Neuronal stem cell (in vitro differentiated cells): ENCODE data around the gene SCYGR4.
A peak's percentile ranks its signal among the peaks of the same experiment; 100 is the strongest.

Source experiments
- DNase-seq: peaks from one replicate; pipeline ENCODE4 v3.0.0-alpha.2; 2013; ENCODE audit warnings: low spot score
- H2AFZ ChIP-seq: one replicate; pipeline ENCODE4 v1.6.1; 2013; ENCODE audit warnings: mild to moderate bottlenecking, low read length, inconsistent platforms
- H2AK5ac ChIP-seq: 2 replicates; pipeline ENCODE4 v1.6.1; 2013; ENCODE audit warnings: low read depth, mild to moderate bottlenecking, inconsistent platforms, low read length, moderate library complexity, mixed read lengths
- H2BK120ac ChIP-seq: 2 replicates; pipeline ENCODE4 v1.6.1; 2013; ENCODE audit warnings: low read depth, mild to moderate bottlenecking, inconsistent platforms, low read length, moderate library complexity, mixed read lengths
- H2BK12ac ChIP-seq: one replicate; pipeline ENCODE4 v1.6.1; 2013; ENCODE audit warnings: low read length, inconsistent platforms
- H2BK15ac ChIP-seq: 2 replicates; pipeline ENCODE4 v1.6.1; 2013; ENCODE audit warnings: mild to moderate bottlenecking, low read length, inconsistent platforms, mixed read lengths
- H2BK5ac ChIP-seq: one replicate; pipeline ENCODE4 v1.6.1; 2013; ENCODE audit warnings: inconsistent platforms, mild to moderate bottlenecking, low read length, moderate library complexity
- H3K14ac ChIP-seq: one replicate; pipeline ENCODE4 v1.6.1; 2013; ENCODE audit warnings: low read length, inconsistent platforms
- H3K18ac ChIP-seq: 2 replicates; pipeline ENCODE4 v1.6.1; 2013; ENCODE audit warnings: low read length, inconsistent platforms
- H3K23ac ChIP-seq: 2 replicates; pipeline ENCODE4 v1.6.1; 2013; ENCODE audit warnings: low read depth, mild to moderate bottlenecking, mixed read lengths, low read length, inconsistent platforms; ENCODE audit not compliant: poor library complexity
- H3K27ac ChIP-seq: replicated peaks from 3 replicates; pipeline ENCODE4 v1.5.1; 2013; ENCODE audit warnings: low read length, inconsistent platforms
- H3K27me3 ChIP-seq, 3 experiments: 2 replicates each; pipeline ENCODE4 v1.6.1; 2013; ENCODE audit warnings: low read length in 3 of 3, mild to moderate bottlenecking in 2 of 3, inconsistent platforms in 1 of 3, low read depth in 1 of 3, mixed read lengths in 1 of 3, moderate library complexity in 1 of 3; ENCODE audit not compliant: control insufficient read depth in 3 of 3, insufficient read depth in 3 of 3
- H3K36me3 ChIP-seq, 2 donors: replicated peaks in 1 of 2; 2 replicates each; pipeline ENCODE4 v1.6.1; 2013; ENCODE audit warnings: low read length in 2 of 2; ENCODE audit not compliant: control insufficient read depth in 2 of 2, insufficient read depth in 2 of 2
- H3K4ac ChIP-seq: 2 replicates; pipeline ENCODE4 v1.6.1; 2013; ENCODE audit warnings: inconsistent platforms, mild to moderate bottlenecking, low read length, moderate library complexity
- H3K4me1 ChIP-seq, 2 donors: 1 replicate in 1 of 2; 2 replicates in 1 of 2; pipeline ENCODE4 v1.6.1; 2013; ENCODE audit warnings: low read length in 2 of 2, low read depth in 1 of 2; ENCODE audit not compliant: control insufficient read depth in 2 of 2, insufficient read depth in 1 of 2
- H3K4me2 ChIP-seq: one replicate; pipeline ENCODE4 v1.6.1; 2013; ENCODE audit warnings: mild to moderate bottlenecking, low read length, inconsistent platforms; ENCODE audit not compliant: insufficient read depth, poor library complexity, severe bottlenecking
- H3K4me3 ChIP-seq, 2 donors: 2 replicates each; pipeline ENCODE4 v1.5.1; 2013; ENCODE audit warnings: low read length in 2 of 2, mild to moderate bottlenecking in 2 of 2, inconsistent platforms in 1 of 2, moderate library complexity in 1 of 2
- H3K79me1 ChIP-seq: one replicate; pipeline ENCODE4 v1.6.1; 2013; ENCODE audit warnings: low read depth, mild to moderate bottlenecking, inconsistent platforms, low read length, moderate library complexity
- H3K9ac ChIP-seq: one replicate; pipeline ENCODE4 v1.6.1; 2013; ENCODE audit warnings: mild to moderate bottlenecking, low read depth, low read length, inconsistent platforms; ENCODE audit not compliant: poor library complexity
- H3K9me3 ChIP-seq, 2 donors: replicated peaks in 1 of 2; 2 replicates each; pipeline versions ENCODE3 to v1.6.1; 2013; ENCODE audit warnings: low read length in 2 of 2, mild to moderate bottlenecking in 2 of 2, inconsistent platforms in 1 of 2, low read depth in 1 of 2, mixed read lengths in 1 of 2, moderate library complexity in 1 of 2; ENCODE audit not compliant: control insufficient read depth in 2 of 2, insufficient read depth in 1 of 2
- H4K8ac ChIP-seq: one replicate; pipeline ENCODE4 v1.6.1; 2013; ENCODE audit warnings: low read depth, mild to moderate bottlenecking, inconsistent platforms, low read length, moderate library complexity
- H4K91ac ChIP-seq: one replicate; pipeline ENCODE4 v1.6.1; 2013; ENCODE audit warnings: low read length, low read depth, mild to moderate bottlenecking, inconsistent platforms; ENCODE audit not compliant: poor library complexity
- WGBS, 2 donors: extraction: QIAGEN DNeasy Blood & Tissue Kit; methylation state at CpG; one replicate each; pipeline ENCODE4 v1.1.7; 2013; ENCODE audit warnings: missing lambda C conversion rate in 2 of 2, mixed read lengths in 1 of 2; ENCODE audit not compliant: insufficient read length in 2 of 2, insufficient replicate concordance in 1 of 2; ENCODE audit errors: extremely low coverage in 2 of 2; 5-methylcytosine and 5-hydroxymethylcytosine counted together

SCYGR4 gene

GRCh38 chr2:227632827-227633226 is 15.5 kb downstream of the SCYGR4 start:
- Histone ChIP-seq H2AFZ (no peak overlapping the region), H3K9me3 (no peaks in the 10 kb centered on the region), H3K79me1 (no peaks in the 10 kb centered on the region), H3K9ac (no peak overlapping the region), H3K27ac (no peak overlapping the region), H2AK5ac (no peak overlapping the region), H3K18ac (no peak overlapping the region), H2BK15ac (no peak overlapping the region), H2BK120ac (no peak overlapping the region), H3K4me3 (no peak overlapping the region), H2BK12ac (no peak overlapping the region), H3K4me2 (no peak overlapping the region), H3K27me3 (no peaks in the 10 kb centered on the region), H4K8ac (no peak overlapping the region), H3K36me3 (no peaks in the 10 kb centered on the region), H4K91ac (no peak overlapping the region), H3K4ac (no peak overlapping the region), H2BK5ac (no peak overlapping the region), H3K4me1 (no peaks in the 10 kb centered on the region), H3K14ac (no peak overlapping the region), H3K23ac (no peak overlapping the region)
- DNase-seq, result no peak
- WGBS, 2 donors, result no CpG with 5 or more reads among the region's 6 CpGs

- no peak overlapping the region for H3K14ac ChIP-seq
- no peak overlapping the region for H3K4me2 ChIP-seq
- H4K91ac ChIP-seq, result no peak overlapping the region
- no peak overlapping the region for H3K9ac ChIP-seq
- no peak overlapping the region for H2BK15ac ChIP-seq
- no peak overlapping the region for H2AK5ac ChIP-seq
- DNase-seq, result no peak
- H3K79me1 ChIP-seq, result no peaks in the 10 kb centered on the region
- H3K27me3 ChIP-seq, result no peaks in the 10 kb centered on the region
- H2BK120ac ChIP-seq, result no peak overlapping the region
- H3K18ac ChIP-seq, result no peak overlapping the region
- H3K27ac ChIP-seq, result no peak overlapping the region
- WGBS, 2 donors, result no CpG with 5 or more reads among the region's 3 CpGs
- no peak overlapping the region for H4K8ac ChIP-seq
- no peak overlapping the region for H3K4me3 ChIP-seq
- H3K4ac ChIP-seq, result no peak overlapping the region
- H3K36me3 ChIP-seq, result no peaks in the 10 kb centered on the region
- H3K4me1 ChIP-seq, result no peaks in the 10 kb centered on the region
- H3K9me3 ChIP-seq, result no peaks in the 10 kb centered on the region
- no peak overlapping the region for H2BK5ac ChIP-seq
- H2AFZ ChIP-seq, result no peak overlapping the region
- no peak overlapping the region for H2BK12ac ChIP-seq
- H3K23ac ChIP-seq, result no peak overlapping the region
Observed at GRCh38 chr2:227634201-227634600, 16.9 kb downstream of the SCYGR4 start.

GRCh38 chr2:227642656-227643055 is 25.4 kb downstream of the SCYGR4 start:
- Histone ChIP-seq H4K91ac (no peak overlapping the region), H2BK15ac (no peak overlapping the region), H3K9ac (no peak overlapping the region), H2AFZ (no peak overlapping the region), H3K27ac (no peak overlapping the region), H3K4me1 (peaks cover 0 to 4% of the 10 kb centered on the region in 2 donors), H2BK120ac (no peak overlapping the region), H3K4me2 (no peak overlapping the region), H3K23ac (no peak overlapping the region), H4K8ac (no peak overlapping the region), H3K14ac (no peak overlapping the region), H2BK5ac (no peak overlapping the region), H3K79me1 (no peaks in the 10 kb centered on the region), H3K36me3 (no peaks in the 10 kb centered on the region), H3K4me3 (no peak overlapping the region), H3K27me3 (no peaks in the 10 kb centered on the region), H3K4ac (no peak overlapping the region), H2AK5ac (no peak overlapping the region), H3K18ac (no peak overlapping the region), H3K9me3 (no peaks in the 10 kb centered on the region), H2BK12ac (no peak overlapping the region)
- WGBS, 2 donors, result no CpG with 5 or more reads among the region's 2 CpGs
- DNase-seq, result no peak

GRCh38 chr2:227643990-227644551 is 26.8 kb downstream of the SCYGR4 start:
- peak; percentile 5 for DNase-seq

More at GRCh38 chr2:227643990-227644551, 26.8 kb downstream of the SCYGR4 start:
- H3K4me2 ChIP-seq, result no peak overlapping the region
- no peaks in the 10 kb centered on the region for H3K79me1 ChIP-seq
- H3K4me1 ChIP-seq, result peaks cover 0 to 4% of the 10 kb centered on the region in 2 donors
- H3K14ac ChIP-seq, result no peak overlapping the region
- no peaks in the 10 kb centered on the region for H3K9me3 ChIP-seq
- H2BK12ac ChIP-seq, result no peak overlapping the region
- H3K23ac ChIP-seq, result no peak overlapping the region
- H3K9ac ChIP-seq, result no peak overlapping the region
- no peak overlapping the region for H4K8ac ChIP-seq
- no peaks in the 10 kb centered on the region for H3K27me3 ChIP-seq
- H2BK5ac ChIP-seq, result no peak overlapping the region
- no peak overlapping the region for H3K4ac ChIP-seq
- no peak overlapping the region for H4K91ac ChIP-seq
- no peak overlapping the region for H3K27ac ChIP-seq
- no peak overlapping the region for H2BK15ac ChIP-seq
- no peak overlapping the region for H3K4me3 ChIP-seq
- H2BK120ac ChIP-seq, result no peak overlapping the region
- no CpG with 5 or more reads among the region's 5 CpGs for WGBS, 2 donors
- H2AK5ac ChIP-seq, result no peak overlapping the region
- no peak overlapping the region for H3K18ac ChIP-seq
- H2AFZ ChIP-seq, result no peak overlapping the region
- no peaks in the 10 kb centered on the region for H3K36me3 ChIP-seq
